RPMI7951 (cell line): ENCODE measurements around the gene IQCE. TPM values are rescaled to one million over a fixed set of nuclear protein-coding genes. Genes with fewer than 3 reads are reported as not detected.

ENCODE experiments used
- DNase-seq: peaks from one replicate; pipeline ENCODE4 v3.0.0-alpha.2; 2012; ENCODE audit warnings: low read depth
- total RNA-seq: library from RNA; depleted of rRNA; stranded (reverse); fragments of >200 nt; shearing (Covaris generic); gene quantifications from 2 replicates; pipeline ENCODE4 v1.2.3, GENCODE V29; 2014

IQCE gene
- total RNA-seq, 1 experiment from 2014 or later, result 10.1 TPM

DNA sequence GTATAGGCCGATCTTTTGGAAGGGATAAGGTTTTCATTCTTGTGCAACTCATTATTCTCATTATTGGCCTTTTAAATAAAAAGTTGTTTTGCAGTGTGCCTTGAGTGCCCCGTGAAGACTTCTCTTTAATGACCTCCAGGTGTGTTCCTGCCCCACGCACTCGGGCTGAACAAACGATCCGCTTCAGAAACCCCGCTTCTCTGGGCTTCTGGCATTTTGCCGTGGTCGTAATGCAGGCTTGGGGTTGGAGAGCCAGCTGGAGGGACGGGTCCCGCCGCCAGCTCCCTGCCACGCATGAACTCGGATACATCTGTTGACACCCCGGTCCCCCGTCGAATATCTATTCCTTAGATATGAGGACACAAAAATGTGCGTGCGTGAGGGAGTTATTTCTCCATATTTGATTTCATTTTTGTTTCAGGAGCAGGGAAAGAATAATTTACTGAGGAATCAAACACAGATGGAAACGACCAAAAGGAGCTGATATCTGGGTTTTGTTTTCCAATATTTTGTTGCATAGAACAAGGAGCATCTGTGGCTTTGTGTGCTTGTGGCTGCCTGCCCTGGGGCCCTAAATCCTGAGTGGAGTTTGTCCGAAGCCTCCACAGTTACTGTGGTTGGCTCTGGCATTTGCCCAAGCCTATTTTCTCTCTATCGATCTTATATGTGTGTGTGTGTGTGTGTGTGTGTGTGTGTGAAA is 56.0 kb downstream of the IQCE start:
- DNase-seq, result peak; percentile 76

DNA sequence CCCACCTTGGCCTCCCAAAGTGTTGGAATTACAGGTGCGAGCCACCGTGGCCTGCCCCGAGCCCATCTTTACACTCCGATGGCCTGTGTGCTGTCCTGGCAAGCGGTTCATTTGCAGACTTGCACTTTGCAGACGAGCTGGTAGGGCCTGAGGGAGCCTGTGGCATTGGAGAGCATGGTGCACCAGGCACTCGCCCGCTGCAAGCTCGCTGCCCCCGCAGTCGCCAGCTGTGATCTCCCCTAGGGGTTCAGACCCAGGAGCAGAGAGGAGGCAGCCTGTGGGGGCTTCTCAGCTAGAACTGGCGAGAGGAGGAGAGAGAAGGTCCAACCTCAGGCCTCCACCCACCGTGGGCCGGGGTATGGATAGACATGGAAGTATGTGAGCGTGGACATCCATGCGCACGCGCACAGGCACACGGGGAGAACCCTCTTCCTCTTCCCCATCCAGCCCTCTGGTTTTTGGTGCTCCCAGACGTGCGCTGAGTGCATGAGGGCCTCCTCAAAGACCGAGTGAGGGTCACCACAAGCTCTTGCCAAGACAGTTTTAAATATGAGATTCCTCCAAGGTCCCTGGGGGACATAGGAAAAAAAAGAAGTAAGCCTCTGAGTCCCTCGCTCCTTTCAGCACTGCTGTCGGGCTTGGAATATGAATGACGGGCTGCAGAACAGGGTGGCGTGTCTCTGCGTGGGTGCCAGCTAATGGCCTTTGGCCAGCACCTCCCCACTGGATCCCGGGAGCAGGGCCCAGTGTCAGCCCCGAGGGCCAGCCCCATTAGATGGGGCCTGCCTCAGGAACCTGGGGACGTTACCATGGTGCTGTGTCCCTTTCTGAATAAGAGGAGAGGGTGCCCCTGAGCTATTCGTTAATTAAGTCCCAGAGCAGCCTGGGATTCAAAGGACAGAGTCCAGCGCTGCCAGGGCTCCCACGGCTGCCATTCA is 57.9 kb downstream of the IQCE start:
- no peak for DNase-seq

DNA sequence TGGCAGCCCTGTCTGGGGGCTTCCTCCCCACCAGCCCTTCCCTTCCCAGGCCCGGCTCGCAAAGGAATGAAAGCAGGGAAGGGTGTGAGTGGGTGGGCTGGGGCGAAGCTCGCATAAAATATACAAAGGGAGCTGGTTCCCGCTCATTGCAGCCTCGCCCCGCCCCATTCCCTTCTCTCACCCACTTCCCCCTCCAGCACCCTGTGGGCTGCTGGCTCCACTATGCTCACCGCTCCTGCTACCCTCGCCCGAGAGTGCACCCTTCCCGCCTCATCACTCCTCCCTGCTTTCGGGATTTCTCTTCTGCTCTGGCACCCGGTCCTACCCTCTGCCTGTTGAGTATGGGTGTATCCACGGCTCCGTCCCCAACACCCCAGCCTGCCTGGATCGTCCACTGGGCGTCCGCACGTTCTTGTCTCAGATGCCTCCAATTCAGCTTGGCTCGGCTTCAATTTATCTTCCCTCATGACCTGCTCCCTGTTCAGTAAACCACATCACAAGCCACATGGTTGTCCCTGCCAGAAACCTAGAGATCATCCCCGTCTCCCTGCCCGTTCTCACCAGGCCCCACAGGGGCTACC is 58.6 kb downstream of the IQCE start:
- peak; percentile 67 for DNase-seq

DNA sequence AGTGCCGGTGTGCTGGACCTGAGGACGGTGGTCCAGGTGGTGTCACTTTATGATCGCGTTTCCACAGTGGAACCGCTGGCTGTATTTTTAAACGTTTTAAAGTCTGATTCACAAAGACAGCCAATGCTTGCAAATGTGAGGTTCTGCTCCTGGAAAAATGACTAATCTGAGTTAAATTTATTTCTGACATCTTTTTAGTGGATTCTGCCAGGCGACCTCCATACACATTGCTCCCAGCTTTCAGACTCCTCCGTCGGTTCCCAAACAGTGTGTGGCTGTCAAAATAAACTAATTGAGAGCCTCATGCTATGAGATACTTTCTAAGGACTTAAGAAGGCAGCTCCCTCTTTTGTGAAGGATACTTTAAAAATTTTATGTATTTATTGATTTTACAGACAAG is 60.3 kb downstream of the IQCE start:
- peak; percentile 50 for DNase-seq

DNA sequence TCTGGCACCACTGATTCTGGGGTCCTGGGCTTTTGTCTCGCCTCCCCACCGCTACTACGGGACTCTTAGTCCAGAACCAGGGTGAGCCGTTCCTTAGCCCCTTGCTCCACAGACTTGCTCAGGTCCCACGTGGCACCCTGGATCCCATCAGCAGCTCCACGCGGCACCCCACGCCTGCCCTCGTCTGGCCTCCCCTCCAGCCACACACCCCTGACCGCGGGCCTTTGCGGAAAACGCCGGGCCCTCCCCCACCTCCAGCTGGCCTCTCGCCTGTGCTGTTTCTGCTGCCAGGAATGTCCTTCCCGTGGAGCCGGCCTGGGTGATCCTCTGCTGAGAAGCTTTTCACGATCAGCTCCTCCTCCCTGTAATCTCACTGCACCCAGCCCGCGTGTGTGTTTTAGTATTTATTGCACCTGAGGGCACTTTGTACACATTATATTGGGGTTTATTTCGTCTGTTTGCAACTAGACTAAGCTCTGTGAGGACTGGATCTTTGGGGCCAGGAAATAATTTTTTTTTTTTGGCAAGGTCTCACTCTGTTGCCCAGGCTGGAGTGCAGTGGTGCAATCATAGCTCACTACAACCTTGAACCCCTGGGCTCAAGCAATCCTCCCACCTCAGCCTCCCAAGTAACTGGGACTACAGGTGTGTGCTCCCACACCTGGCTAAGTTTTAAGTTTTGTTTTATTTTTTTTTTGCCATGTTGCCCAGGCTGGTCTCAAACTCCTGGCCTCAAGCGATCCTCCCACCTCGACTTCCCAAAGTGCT is 62.5 kb downstream of the IQCE start:
- peak; percentile 53 for DNase-seq

DNA sequence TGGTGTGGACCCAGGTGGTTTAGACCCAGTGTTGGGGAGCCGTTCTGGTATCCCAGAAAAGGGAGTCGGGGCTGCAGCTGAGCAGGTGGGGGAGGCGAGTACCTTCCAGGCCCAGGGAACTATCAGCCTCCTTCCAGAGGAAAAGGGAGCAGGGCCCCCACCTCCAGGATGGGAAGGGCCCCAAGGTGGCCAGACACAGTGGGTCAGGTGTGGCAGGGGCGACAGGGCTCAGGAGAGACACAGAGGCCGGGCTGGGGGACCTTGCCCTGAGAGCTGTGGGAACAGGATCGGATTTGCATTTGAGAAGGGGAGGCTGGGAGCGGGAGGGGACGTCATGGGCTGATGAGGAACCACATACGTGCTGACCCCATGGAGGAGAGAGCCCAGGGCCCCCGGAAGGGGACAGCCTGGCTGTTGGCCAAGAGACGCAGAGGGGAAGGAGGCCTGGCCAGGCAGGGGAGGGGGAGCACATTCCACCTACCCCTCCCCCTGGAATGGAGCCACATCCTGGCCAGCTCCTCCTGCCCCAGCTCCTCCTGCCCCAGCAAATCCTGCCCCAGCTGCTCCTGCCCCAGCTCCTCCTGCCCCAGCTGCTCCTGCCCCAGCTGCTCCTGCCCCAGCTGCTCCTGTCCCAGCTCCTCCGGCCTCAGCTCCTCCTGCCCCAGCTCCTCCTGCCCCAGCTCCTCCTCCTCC is 63.3 kb downstream of the IQCE start:
- DNase-seq, result no peak

DNA sequence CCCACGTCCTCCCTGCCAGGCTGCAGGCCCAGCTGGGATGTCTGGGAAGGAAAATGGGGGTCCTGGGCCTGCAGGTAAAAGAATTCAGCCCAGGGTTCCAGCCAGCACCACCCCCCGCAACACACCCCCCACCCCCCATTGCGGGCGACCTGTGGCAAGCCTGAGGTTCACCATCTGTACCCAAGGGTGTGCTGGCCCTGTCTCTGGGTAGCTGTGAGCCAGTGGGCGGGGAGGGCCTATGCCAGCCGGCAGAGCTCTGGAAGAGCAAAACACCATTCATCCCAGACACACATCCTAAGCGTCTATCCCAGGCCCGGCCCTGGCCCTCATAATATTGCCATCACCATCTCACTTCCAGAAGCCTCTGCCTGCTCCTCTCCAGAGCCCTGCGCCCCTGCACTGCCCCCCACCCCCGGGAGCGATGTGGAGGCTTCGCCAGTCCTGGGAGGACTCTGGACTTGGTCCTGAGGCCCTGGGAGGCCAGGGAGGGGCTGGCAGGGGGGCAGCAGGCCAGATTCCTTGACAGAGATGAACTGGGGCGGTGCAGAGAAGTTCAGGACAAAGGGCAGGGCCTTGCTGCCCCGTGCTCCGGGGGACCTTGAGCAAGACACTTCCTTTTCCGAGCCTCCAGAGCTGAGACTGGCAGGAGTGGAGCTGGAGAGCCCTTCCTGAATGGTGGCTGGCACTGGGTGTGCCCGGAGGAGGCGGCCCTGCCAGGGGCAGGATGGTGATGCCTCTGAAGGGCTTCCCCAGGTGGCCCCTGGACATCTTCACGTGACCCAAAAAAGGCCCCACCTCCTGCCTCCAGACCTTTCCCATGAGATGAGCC is 64.3 kb downstream of the IQCE start:
- DNase-seq, result no peak

DNA sequence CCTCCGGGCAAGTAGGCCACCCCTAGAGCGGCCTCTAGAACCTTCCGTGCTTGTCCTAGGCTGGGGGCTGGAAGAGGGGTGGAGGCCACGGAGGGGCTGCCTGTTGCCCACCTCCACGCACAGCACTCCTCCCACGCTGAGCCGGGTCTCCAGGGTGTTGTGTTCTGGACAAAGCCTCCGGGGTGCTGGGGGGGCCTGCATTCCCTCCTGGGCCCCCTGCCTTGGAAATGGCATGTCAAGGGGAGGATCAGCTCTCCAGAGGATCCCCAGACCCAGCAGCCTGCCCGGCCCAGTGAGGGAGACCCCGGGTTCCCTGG is 64.9 kb downstream of the IQCE start:
- DNase-seq, result no peak

DNA sequence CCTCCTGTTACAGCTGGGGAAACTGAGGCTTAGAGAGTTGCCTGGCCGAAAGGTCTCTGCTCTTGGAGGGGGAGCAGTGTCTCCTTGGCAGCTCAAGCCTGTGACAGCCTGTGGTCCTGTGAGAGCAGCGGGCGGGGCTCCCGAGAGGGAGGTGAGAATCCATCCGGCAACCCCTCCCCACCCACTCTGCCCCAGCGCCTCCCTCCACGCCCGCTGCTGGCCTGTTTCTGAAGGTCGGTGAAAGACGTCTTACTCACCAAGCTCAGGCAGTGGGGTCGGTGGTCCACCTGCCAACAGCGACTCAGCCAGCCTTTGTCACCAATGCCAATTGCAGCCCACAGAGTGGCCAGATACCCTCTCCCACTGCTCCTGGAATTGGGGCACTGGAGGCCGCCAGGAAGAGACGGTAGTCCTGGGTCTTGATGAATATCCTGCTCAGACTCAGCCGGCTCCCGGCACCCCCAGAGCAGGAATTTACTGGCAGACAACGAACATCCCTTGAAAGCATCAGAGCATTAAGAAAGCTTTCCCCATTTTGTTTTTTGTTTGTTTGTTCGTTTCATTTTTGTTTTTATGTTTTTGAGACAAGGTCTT is 65.6 kb downstream of the IQCE start:
- no peak for DNase-seq

DNA sequence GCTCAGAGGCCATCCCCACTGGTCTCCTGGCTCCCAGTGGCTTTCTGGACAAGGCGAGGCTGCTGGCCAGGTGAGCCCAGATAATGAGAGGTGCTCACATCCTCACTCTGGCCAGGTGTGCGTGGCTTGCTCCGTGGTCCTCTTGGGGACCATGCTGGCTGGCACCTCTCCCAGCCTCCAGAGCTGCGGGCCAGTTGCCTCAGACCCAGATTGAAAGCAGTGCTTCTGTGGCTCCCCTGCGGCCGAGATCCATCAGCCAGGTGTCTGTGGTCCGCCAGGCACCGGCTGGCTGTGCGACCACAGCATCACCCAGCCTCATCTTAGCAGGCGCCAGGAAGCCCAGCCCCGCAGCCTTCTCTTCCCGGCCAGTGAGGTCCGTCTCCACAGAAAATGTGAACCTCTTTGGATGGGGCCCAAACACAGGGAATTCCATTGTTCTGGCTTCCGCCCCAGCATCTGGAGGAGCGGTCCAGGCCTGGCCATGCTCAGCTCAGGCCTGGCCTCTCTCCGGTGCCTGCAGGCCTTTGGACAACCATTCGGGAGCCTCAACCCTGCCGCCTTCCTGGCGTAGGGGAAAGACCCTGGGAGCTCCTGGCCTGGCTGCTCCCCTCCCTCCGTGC is 67.8 kb downstream of the IQCE start:
- DNase-seq, result peak; percentile 79

DNA sequence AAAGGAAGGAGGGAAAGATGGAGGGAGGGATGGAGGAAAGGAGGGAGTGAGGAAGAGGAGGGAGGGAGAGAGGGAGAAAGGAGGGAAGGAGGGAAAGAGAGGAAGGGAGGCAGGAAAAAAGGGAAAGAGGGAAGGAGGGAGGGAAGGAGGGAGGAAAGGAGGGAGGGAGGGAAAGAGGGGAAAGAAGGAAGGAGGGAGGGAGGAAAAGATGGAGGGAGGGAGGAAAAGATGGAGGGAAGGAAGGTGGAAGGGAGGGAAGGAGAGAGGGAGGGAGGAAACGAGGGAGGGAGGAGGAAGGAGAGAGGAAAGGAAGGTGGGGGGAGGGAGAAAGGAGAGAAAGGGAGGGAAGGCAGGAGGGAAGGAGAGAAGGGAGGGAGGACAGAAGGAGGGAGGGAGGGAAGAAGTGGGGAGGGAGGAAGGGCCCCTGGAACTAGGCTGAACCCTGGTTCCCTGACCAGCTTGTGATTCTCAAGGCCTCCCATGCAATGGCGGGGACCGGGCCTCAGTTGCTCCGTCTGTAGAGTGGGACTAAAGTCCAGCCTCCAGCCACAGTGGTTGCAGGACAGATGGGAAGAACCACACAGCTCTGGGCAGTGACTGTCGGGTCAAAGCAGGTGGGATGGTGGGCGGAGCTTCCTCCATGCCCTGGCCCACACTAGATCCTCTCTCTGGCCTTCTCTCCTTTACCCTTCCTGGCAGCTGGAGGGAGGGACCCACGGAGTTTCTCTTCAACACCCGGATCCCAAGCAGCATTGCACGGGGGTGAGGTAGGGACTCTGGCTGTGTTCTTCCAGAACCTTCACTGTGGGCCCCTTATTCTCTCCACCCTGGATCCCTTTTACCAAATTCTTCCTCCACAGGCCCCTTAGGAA is 68.7 kb downstream of the IQCE start:
- no peak for DNase-seq

DNA sequence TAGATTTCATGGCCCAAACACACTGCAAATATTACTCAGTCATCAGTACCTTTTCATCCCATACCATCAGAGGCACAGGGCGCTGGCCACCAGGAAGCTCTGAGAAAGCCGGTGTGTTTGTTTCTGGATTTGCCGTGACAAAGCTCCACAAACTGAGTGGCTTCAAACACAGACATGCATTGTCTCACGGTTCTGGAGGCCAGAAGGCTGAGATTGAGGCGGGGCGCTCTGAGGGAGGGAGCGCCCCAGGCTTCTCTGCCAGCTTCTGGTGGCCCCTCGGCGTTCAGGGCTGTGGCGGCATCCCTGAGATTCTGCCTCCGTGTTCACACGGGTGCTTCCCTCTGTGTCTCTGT is 69.3 kb downstream of the IQCE start:
- no peak for DNase-seq

DNA sequence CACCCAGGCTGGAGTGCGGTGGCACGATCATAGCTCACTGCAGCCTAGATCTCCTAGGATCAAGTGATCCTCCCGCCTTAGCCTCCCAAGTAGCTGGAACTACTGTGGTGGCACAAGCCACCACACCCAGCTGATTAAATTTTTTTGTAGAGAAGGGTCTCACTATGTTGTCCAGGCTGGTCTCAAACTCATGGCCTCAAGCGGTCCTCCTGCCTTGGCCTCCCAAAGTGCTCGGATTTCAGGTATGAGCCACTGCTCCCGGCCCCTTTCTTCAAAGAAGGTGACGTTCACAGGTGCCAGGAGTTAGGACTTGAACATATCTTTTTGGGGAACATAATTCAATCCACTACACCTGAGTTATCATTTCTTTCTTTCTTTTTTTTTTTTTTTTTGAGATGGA is 70.1 kb downstream of the IQCE start:
- no peak for DNase-seq

DNA sequence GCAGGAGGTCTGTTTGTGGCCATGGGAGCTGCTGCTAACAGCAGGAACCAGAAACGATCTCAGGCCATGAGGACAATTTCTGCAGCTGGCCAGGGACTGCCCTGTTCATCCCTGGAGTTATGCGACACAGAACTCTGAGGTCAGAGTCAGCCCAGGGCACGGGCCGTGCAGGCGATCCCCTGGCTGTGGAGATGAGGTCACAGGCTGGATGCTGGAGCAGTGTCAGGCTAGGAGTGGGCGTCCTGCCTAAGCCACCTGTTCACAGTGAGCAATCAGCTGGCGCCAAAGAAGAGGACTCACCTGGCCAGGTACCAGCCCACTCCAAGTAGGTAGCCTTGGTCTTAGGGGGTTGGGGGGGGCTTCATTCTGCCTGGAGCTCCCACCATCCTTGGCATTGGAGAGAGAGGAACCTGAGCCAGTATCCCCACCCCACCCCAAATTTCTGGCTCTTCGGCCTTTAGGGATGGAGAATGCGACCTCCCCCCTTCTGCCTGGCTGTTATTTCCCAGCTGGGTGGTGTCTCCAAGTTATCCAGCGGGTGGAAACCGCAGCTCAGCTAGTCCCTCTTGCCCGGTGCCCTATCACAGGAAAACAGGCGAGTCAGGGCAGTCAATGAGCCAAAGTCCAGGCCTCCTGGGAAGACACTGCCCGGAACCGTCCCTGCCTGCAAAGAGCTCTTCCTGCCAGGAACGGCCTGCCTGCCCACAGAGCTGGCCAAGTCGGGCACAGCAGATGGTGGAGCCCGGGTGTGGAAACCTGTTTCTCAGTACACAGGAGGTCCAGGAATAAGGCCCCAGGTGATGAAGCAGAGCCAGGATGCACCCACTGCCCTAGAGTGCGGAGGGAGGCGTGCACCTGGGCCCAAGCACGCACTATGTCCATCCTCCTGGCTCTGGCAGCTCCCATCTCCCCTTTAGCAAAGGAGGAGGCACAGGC is 71.2 kb downstream of the IQCE start:
- no peak for DNase-seq

DNA sequence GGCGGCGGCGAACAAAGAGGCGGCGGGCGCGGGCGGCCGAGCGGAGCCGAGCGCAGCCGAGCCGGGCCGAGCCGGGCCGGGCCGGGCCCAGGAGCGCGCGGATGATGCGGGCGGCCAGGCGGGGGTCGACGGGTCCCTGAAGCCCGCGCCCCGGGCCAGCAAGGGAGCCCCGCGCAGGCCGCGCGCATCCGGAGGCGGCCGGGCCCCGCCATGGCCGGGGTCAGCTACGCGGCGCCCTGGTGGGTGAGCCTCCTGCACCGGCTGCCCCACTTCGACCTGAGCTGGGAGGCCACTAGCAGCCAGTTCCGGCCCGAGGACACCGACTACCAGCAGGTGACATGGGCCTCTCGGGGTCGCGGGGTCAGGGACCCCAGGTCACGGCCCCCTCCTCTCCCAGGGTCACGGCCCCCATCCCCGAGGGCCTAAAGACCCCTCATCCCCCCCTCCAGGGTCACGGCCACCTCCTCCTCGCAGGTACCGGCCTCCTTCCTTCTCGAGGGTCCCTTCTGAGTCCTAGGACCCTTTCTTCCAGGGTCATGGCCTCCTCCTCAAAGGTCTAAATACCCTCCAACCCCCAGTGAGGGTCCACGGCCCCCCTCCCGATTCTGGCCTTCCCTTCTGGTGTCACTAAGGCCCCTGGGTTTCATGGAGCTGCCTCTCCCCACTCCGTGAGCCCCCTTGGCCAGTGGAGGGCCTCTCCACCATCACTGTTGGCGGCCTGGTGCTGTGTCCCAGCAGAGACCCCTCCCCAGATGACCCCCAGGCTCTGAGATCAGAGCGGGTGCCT is 73.4 kb downstream of the IQCE start, which contains the start of gene TTYH3:
Gene TTYH3 (plus strand): TSS at position 41 of the 787 bp plus-strand sequence. CDS start 170 bp downstream, at position 211.
- DNase-seq, result peak; percentile 48

DNA sequence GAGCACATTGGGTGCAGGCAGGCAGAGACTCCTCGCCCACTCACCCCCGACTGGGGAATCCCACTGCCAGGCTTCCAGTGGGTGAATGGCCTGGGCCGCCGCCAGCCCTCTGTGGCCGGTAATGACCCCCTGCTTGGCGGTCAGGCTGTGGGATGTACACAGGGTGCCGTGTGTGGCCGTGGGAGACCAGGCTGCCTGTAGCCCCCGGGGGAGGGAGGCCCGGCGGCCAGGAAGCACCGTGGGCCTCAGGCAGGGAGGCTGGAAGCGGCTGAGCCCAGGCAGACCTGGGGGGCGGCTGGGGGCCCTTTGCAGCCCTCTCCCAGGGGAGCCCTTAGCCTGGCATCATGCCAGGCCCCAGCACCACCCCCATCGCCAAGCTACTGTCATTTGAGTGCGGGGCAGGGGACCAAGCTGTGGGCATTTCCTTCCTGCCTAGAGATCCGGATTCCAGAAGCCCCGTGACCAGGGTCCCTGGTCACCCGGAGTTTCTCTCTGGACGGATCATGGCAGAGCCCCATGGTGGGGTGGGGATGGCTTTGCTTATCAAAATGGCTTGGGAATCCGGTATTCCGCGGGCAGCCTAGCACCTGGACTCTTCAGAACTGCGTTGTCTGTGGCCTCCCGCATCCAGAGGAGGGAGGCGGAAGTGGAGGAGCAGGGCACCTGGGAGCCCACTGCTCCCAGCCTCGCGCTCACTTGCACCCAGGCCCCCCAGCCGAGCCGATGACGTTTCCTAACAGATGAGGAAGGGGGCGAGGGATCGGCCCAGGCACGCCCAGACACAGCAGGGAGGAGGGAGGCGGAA is 74.2 kb downstream of the IQCE start:
- peak; percentile 95 for DNase-seq
